ENCODE data around the gene KIAA0232. TPM values are rescaled to one million over a fixed set of nuclear protein-coding genes. Genes with fewer than 3 reads are reported as not detected.
"Not testable (repeated sequence)": the region's sequence is repeated elsewhere in the genome, so short reads cannot be mapped to it uniquely, and the experiment has no call there.

The KIAA0232 gene
- total RNA-seq, 2 donors from 2014 or later, result 9.4 to 10.5 TPM

GRCh38 chr4:6777636-6778281, 4.8 kb upstream of the KIAA0232 start:
- Mint-ChIP-seq H3K27ac (peak overlapping the region; percentile 76), H3K4me1 (peaks cover 13% of the 10 kb centered on the region), H3K27me3 (no peaks in the 10 kb centered on the region), H3K9me3 (no peaks in the 10 kb centered on the region), H3K4me3 (peak overlapping the region; percentile 39), H3K36me3 (ENCODE audit: low read depth) (no peaks in the 10 kb centered on the region)
- ATAC-seq (replicated peaks), result no peak

- H3K27ac Mint-ChIP-seq, result peak overlapping the region; percentile 46
Observed at GRCh38 chr4:6778435-6778834, 4.1 kb upstream of the KIAA0232 start.

GRCh38 chr4:6779667-6780565, 2.6 kb upstream of the KIAA0232 start:
- H3K27ac Mint-ChIP-seq, result no peak overlapping the region
- H3K36me3 Mint-ChIP-seq (ENCODE audit: low read depth), result no peaks in the 10 kb centered on the region
- H3K9me3 Mint-ChIP-seq, result no peaks in the 10 kb centered on the region
- no peak for ATAC-seq (replicated peaks)
- H3K27me3 Mint-ChIP-seq, result no peaks in the 10 kb centered on the region
- peak overlapping the region; percentile 68 for H3K4me3 Mint-ChIP-seq
- peaks cover 13% of the 10 kb centered on the region for H3K4me1 Mint-ChIP-seq

More at GRCh38 chr4:6778435-6778834, 4.1 kb upstream of the KIAA0232 start:
- Mint-ChIP-seq H3K36me3 (ENCODE audit: low read depth) (no peaks in the 10 kb centered on the region), H3K9me3 (no peaks in the 10 kb centered on the region), H3K4me1 (peaks cover 13% of the 10 kb centered on the region), H3K27me3 (no peaks in the 10 kb centered on the region), H3K4me3 (no peak overlapping the region)
- ATAC-seq (replicated peaks), result no peak

GRCh38 chr4:6781113-6781512, 1.4 kb upstream of the KIAA0232 start:
- Mint-ChIP-seq H3K4me1 (peaks cover 24% of the 10 kb centered on the region), H3K4me3 (peak overlapping the region; percentile 68), H3K27ac (no peak overlapping the region), H3K36me3 (ENCODE audit: low read depth) (no peaks in the 10 kb centered on the region), H3K27me3 (no peaks in the 10 kb centered on the region), H3K9me3 (no peaks in the 10 kb centered on the region)
- no peak for ATAC-seq (replicated peaks)

GRCh38 chr4:6781561-6781960, 966 bp upstream of the KIAA0232 start:
- H3K27me3 Mint-ChIP-seq, result no peaks in the 10 kb centered on the region
- H3K36me3 Mint-ChIP-seq (ENCODE audit: low read depth), result no peaks in the 10 kb centered on the region
- H3K27ac Mint-ChIP-seq, result no peak overlapping the region
- no peaks in the 10 kb centered on the region for H3K9me3 Mint-ChIP-seq
- H3K4me1 Mint-ChIP-seq, result peaks cover 24% of the 10 kb centered on the region
- H3K4me3 Mint-ChIP-seq, result peak overlapping the region; percentile 68
- no peak for ATAC-seq (replicated peaks)

GRCh38 chr4:6782846-6783110, 251 bp downstream of the KIAA0232 start:
- Mint-ChIP-seq H3K36me3 (ENCODE audit: low read depth) (peaks cover 7% of the 10 kb centered on the region), H3K9me3 (no peaks in the 10 kb centered on the region), H3K4me3 (no peak overlapping the region), H3K27ac (no peak overlapping the region), H3K27me3 (no peaks in the 10 kb centered on the region), H3K4me1 (peaks cover 19% of the 10 kb centered on the region)
- ATAC-seq (replicated peaks), result no peak

GRCh38 chr4:6783111-6783981, 819 bp downstream of the KIAA0232 start:
- Mint-ChIP-seq H3K27ac (peak overlapping the region; percentile 81), H3K36me3 (ENCODE audit: low read depth) (peaks cover 12% of the 10 kb centered on the region), H3K4me1 (peaks cover 22% of the 10 kb centered on the region), H3K9me3 (no peaks in the 10 kb centered on the region), H3K27me3 (no peaks in the 10 kb centered on the region), H3K4me3 (peak overlapping the region; percentile 84)
- peak; percentile 85 for ATAC-seq (replicated peaks)

GRCh38 chr4:6785572-6785925, 3.0 kb downstream of the KIAA0232 start:
- no peaks in the 10 kb centered on the region for H3K27me3 Mint-ChIP-seq
- no peak for ATAC-seq (replicated peaks)
- H3K36me3 Mint-ChIP-seq (ENCODE audit: low read depth), result peaks cover 17% of the 10 kb centered on the region
- H3K4me1 Mint-ChIP-seq, result peaks cover 26% of the 10 kb centered on the region
- H3K27ac Mint-ChIP-seq, result peak overlapping the region; percentile 30
- H3K9me3 Mint-ChIP-seq, result no peaks in the 10 kb centered on the region
- H3K4me3 Mint-ChIP-seq, result peak overlapping the region; percentile 33

GRCh38 chr4:6788123-6788522, 5.6 kb downstream of the KIAA0232 start:
- peaks cover 7% of the 10 kb centered on the region for H3K9me3 Mint-ChIP-seq
- peak; percentile 6 for ATAC-seq (replicated peaks)
- no peaks in the 10 kb centered on the region for H3K27me3 Mint-ChIP-seq
- peaks cover 35% of the 10 kb centered on the region for H3K4me1 Mint-ChIP-seq
- H3K4me3 Mint-ChIP-seq, result peak overlapping the region; percentile 68
- peaks cover 36% of the 10 kb centered on the region for H3K36me3 Mint-ChIP-seq (ENCODE audit: low read depth)
- peak overlapping the region; percentile 80 for H3K27ac Mint-ChIP-seq

GRCh38 chr4:6791245-6791644, 8.7 kb downstream of the KIAA0232 start:
- H3K27me3 Mint-ChIP-seq; H3K9me3 Mint-ChIP-seq; ATAC-seq (replicated peaks): not testable (repeated sequence)
- Mint-ChIP-seq H3K36me3 (ENCODE audit: low read depth) (peaks cover 44% of the 10 kb centered on the region), H3K4me3 (peak overlapping the region; percentile 46), H3K4me1 (peaks cover 41% of the 10 kb centered on the region), H3K27ac (peak overlapping the region; percentile 68)

- peaks cover 44% of the 10 kb centered on the region for H3K4me1 Mint-ChIP-seq
- not testable (repeated sequence) for H3K9me3 Mint-ChIP-seq, H3K27me3 Mint-ChIP-seq
- H3K4me3 Mint-ChIP-seq, result peak overlapping the region; percentile 46
- peaks cover 47% of the 10 kb centered on the region for H3K36me3 Mint-ChIP-seq (ENCODE audit: low read depth)
- ATAC-seq (replicated peaks), result peak; percentile 75
- H3K27ac Mint-ChIP-seq, result peak overlapping the region; percentile 68
Observed at GRCh38 chr4:6791796-6792195, 9.3 kb downstream of the KIAA0232 start.

- H3K4me1 Mint-ChIP-seq, result peaks cover 32% of the 10 kb centered on the region
- peak overlapping the region; percentile 2 for H3K27ac Mint-ChIP-seq
Observed at GRCh38 chr4:6794189-6794588, 11.7 kb downstream of the KIAA0232 start.

GRCh38 chr4:6795821-6796220, 13.3 kb downstream of the KIAA0232 start:
- Mint-ChIP-seq H3K27ac (no peak overlapping the region), H3K36me3 (ENCODE audit: low read depth) (peaks cover 34% of the 10 kb centered on the region), H3K9me3 (peaks cover 7% of the 10 kb centered on the region), H3K4me3 (no peak overlapping the region), H3K4me1 (peaks cover 32% of the 10 kb centered on the region), H3K27me3 (no peaks in the 10 kb centered on the region)
- ATAC-seq (replicated peaks), result no peak

More at GRCh38 chr4:6794189-6794588, 11.7 kb downstream of the KIAA0232 start:
- H3K27me3 Mint-ChIP-seq, result no peaks in the 10 kb centered on the region
- peaks cover 34% of the 10 kb centered on the region for H3K36me3 Mint-ChIP-seq (ENCODE audit: low read depth)
- no peak overlapping the region for H3K4me3 Mint-ChIP-seq
- H3K9me3 Mint-ChIP-seq, result peaks cover 7% of the 10 kb centered on the region
- no peak for ATAC-seq (replicated peaks)

GRCh38 chr4:6797368-6797767, 14.8 kb downstream of the KIAA0232 start:
- not testable (repeated sequence) for H3K27me3 Mint-ChIP-seq; H3K4me3 Mint-ChIP-seq; H3K9me3 Mint-ChIP-seq; ATAC-seq (replicated peaks); H3K27ac Mint-ChIP-seq
- Mint-ChIP-seq H3K36me3 (ENCODE audit: low read depth) (peaks cover 22% of the 10 kb centered on the region), H3K4me1 (peaks cover 23% of the 10 kb centered on the region)
